ENCODE data around the gene MGRN1. TPM values are rescaled to one million over a fixed set of nuclear protein-coding genes. Genes with fewer than 3 reads are reported as not detected.

MGRN1 gene
- total RNA-seq, 2 donors from 2014 or later: 46.9 to 76.4 TPM

- Mint-ChIP-seq H3K27ac (peak overlapping the region; percentile 23 to 82), H3K36me3 (peaks cover 0 to 7% of the 10 kb centered on the region in 2 donors), H3K9me3 (no peaks in the 10 kb centered on the region)
- DNase-seq (ENCODE audit: low spot score in 2 of 2): no peak
- no peak for ATAC-seq
Measured at GRCh38 chr16:4703906-4704305, 79.3 kb downstream of the MGRN1 start.

- ATAC-seq (no peak), DNase-seq (ENCODE audit: low spot score in 2 of 2) (no peak)
- H3K27ac Mint-ChIP-seq: peak overlapping the region in 1 of 2 donors; percentile 82
- H3K9me3 Mint-ChIP-seq: no peaks in the 10 kb centered on the region
- peaks cover 0 to 7% of the 10 kb centered on the region in 2 donors for H3K36me3 Mint-ChIP-seq
Measured at GRCh38 chr16:4704491-4704890, 79.9 kb downstream of the MGRN1 start.

GRCh38 chr16:4704913-4705312 is 80.3 kb downstream of the MGRN1 start:
- Mint-ChIP-seq H3K36me3 (peaks cover 0 to 7% of the 10 kb centered on the region in 2 donors), H3K27ac (peak overlapping the region in 1 of 2 donors; percentile 75), H3K9me3 (no peaks in the 10 kb centered on the region)
- DNase-seq (ENCODE audit: low spot score in 2 of 2): no peak
- ATAC-seq: no peak

- no peak for ATAC-seq
- DNase-seq (ENCODE audit: low spot score in 2 of 2): no peak
- Mint-ChIP-seq H3K9me3 (no peaks in the 10 kb centered on the region), H3K27ac (peak overlapping the region in 1 of 2 donors; percentile 62), H3K36me3 (peaks cover 0 to 7% of the 10 kb centered on the region in 2 donors)
Measured at GRCh38 chr16:4706871-4707270, 82.2 kb downstream of the MGRN1 start.

- Mint-ChIP-seq H3K36me3 (peaks cover 0 to 7% of the 10 kb centered on the region in 2 donors), H3K27ac (peak overlapping the region in 1 of 2 donors; percentile 55), H3K9me3 (no peaks in the 10 kb centered on the region)
- ATAC-seq (no peak), DNase-seq (ENCODE audit: low spot score in 2 of 2) (no peak)
Measured at GRCh38 chr16:4709481-4709880, 84.9 kb downstream of the MGRN1 start.

GRCh38 chr16:4713663-4714501 is 89.3 kb downstream of the MGRN1 start:
- Mint-ChIP-seq H3K9me3 (no peaks in the 10 kb centered on the region), H3K36me3 (no peaks in the 10 kb centered on the region), H3K27ac (no peak overlapping the region)
- DNase-seq (ENCODE audit: low spot score in 2 of 2) (no peak), ATAC-seq (no peak)

GRCh38 chr16:4714996-4715395 is 90.4 kb downstream of the MGRN1 start:
- no peaks in the 10 kb centered on the region for H3K9me3 Mint-ChIP-seq
- H3K27ac Mint-ChIP-seq: peak overlapping the region in 1 of 2 donors; percentile 44
- ATAC-seq: no peak
- no peaks in the 10 kb centered on the region for H3K36me3 Mint-ChIP-seq
- no peak for DNase-seq (ENCODE audit: low spot score in 2 of 2)

- ATAC-seq (no peak), DNase-seq (ENCODE audit: low spot score in 2 of 2) (no peak)
- no peaks in the 10 kb centered on the region for H3K9me3 Mint-ChIP-seq
- no peak overlapping the region for H3K27ac Mint-ChIP-seq
- no peaks in the 10 kb centered on the region for H3K36me3 Mint-ChIP-seq
Measured at GRCh38 chr16:4718466-4718865, 93.8 kb downstream of the MGRN1 start.

GRCh38 chr16:4723071-4723767 is 98.6 kb downstream of the MGRN1 start:
- DNase-seq (ENCODE audit: low spot score in 2 of 2) (no peak), ATAC-seq (no peak)

GRCh38 chr16:4724661-4725270 is 100.1 kb downstream of the MGRN1 start:
- Mint-ChIP-seq H3K27ac (no peak overlapping the region), H3K9me3 (no peaks in the 10 kb centered on the region), H3K36me3 (no peaks in the 10 kb centered on the region)
- DNase-seq (ENCODE audit: low spot score in 2 of 2) (no peak), ATAC-seq (no peak)

More at GRCh38 chr16:4723071-4723767, 98.6 kb downstream of the MGRN1 start:
- Mint-ChIP-seq H3K27ac (no peak overlapping the region), H3K36me3 (no peaks in the 10 kb centered on the region), H3K9me3 (no peaks in the 10 kb centered on the region)

GRCh38 chr16:4726616-4727015 is 102.0 kb downstream of the MGRN1 start:
- H3K36me3 Mint-ChIP-seq: no peaks in the 10 kb centered on the region
- H3K9me3 Mint-ChIP-seq: no peaks in the 10 kb centered on the region
- H3K27ac Mint-ChIP-seq: no peak overlapping the region
- ATAC-seq (no peak), DNase-seq (ENCODE audit: low spot score in 2 of 2) (no peak)

- DNase-seq (ENCODE audit: low spot score in 2 of 2) (no peak), ATAC-seq (no peak)
- H3K9me3 Mint-ChIP-seq: no peaks in the 10 kb centered on the region
- H3K27ac Mint-ChIP-seq: peak overlapping the region; percentile 31 to 77
- peaks cover 0 to 4% of the 10 kb centered on the region in 2 donors for H3K36me3 Mint-ChIP-seq
Measured at GRCh38 chr16:4728676-4729075, 104.0 kb downstream of the MGRN1 start.

- ATAC-seq: no peak
- DNase-seq (ENCODE audit: low spot score in 2 of 2): no peak
- Mint-ChIP-seq H3K36me3 (peaks cover 0 to 4% of the 10 kb centered on the region in 2 donors), H3K27ac (no peak overlapping the region), H3K9me3 (no peaks in the 10 kb centered on the region)
Measured at GRCh38 chr16:4729876-4730275, 105.2 kb downstream of the MGRN1 start.

- Mint-ChIP-seq H3K9me3 (no peaks in the 10 kb centered on the region), H3K27ac (peak overlapping the region; percentile 87 to 96)
Measured at GRCh38 chr16:4733211-4733742, 108.7 kb downstream of the MGRN1 start.

GRCh38 chr16:4733747-4734062 is 109.1 kb downstream of the MGRN1 start:
- Mint-ChIP-seq H3K27ac (peak overlapping the region; percentile 87 to 96), H3K36me3 (peaks cover 0 to 4% of the 10 kb centered on the region in 2 donors), H3K9me3 (no peaks in the 10 kb centered on the region)
- DNase-seq (ENCODE audit: low spot score in 2 of 2): no peak
- peak; percentile 4 to 16 for ATAC-seq

More at GRCh38 chr16:4733211-4733742, 108.7 kb downstream of the MGRN1 start:
- H3K36me3 Mint-ChIP-seq: peaks cover 0 to 4% of the 10 kb centered on the region in 2 donors
- ATAC-seq (no peak), DNase-seq (ENCODE audit: low spot score in 2 of 2) (no peak)

GRCh38 chr16:4734063-4734729 is 109.6 kb downstream of the MGRN1 start, which contains the start of the genes ANKS3 and DNAAF8:
ANKS3 (minus strand) TSS chr16:4734271; CDS start chr16:4730149, 4,122 bp downstream.
DNAAF8 (plus strand) TSS chr16:4734537; CDS start chr16:4736515, 1,978 bp downstream.
- Mint-ChIP-seq H3K36me3 (peaks cover 0 to 4% of the 10 kb centered on the region in 2 donors), H3K27ac (peak within 1 kb of the TSS; percentile 88 to 96), H3K9me3 (no peaks in the 10 kb centered on the region)
- ATAC-seq (peak; percentile 85), DNase-seq (ENCODE audit: low spot score in 2 of 2) (peak; percentile 81 to 87)

Measured in activated naive CD4-positive, alpha-beta T cell treated with anti-CD3 and anti-CD28 coated beads, Interleukin-2, amount 50 U/mL, for 72 hours (primary cell).